ENCODE data around the gene GRM1. TPM values are rescaled to one million over a fixed set of nuclear protein-coding genes. Genes with fewer than 3 reads are reported as not detected.

The GRM1 gene
- total and polyA plus RNA-seq, 2 experiments from 2014 or later = 0.29 to 0.63 TPM

GRCh38 chr6:146014233-146014632 lies 14.6 kb upstream of the GRM1 start:
- ATAC-seq (no peak), DNase-seq (ENCODE audit: low spot score) (no peak)
- H3K4me3 ChIP-seq = no peak overlapping the region
- no peaks in the 10 kb centered on the region for H3K36me3 ChIP-seq (ENCODE audit: insufficient read depth)
- no peak for TF ChIP-seq ZNF331 (CRISPR knock-in tag; IDR thresholded peaks at IDR 0.05; ENCODE audit: low read depth)
- no peak for TF ChIP-seq ZNF462 (CRISPR knock-in tag; IDR thresholded peaks at IDR 0.05)
- TF ChIP-seq NANOG (IDR thresholded peaks at IDR 0.05; ENCODE audit: borderline replicate concordance) = no peak
- H4K20me1 ChIP-seq (replicated peaks; ENCODE audit: insufficient read depth) = no peaks in the 10 kb centered on the region
- H3K4me1 ChIP-seq (ENCODE audit: insufficient read depth) = peaks cover 5% of the 10 kb centered on the region; the same call in 1 of the 2 replicates
- Mint-ChIP-seq H3K27me3 (ENCODE audit: insufficient read depth, low read depth, poor library complexity) (peaks cover 3% of the 10 kb centered on the region), H3K9me3 (peaks cover 19% of the 10 kb centered on the region), H3K36me3 (ENCODE audit: low read depth) (peaks cover 4% of the 10 kb centered on the region; the same call in 1 of the 3 replicates), H3K4me1 (peaks cover 8% of the 10 kb centered on the region; the same call in 2 of the 3 replicates), H3K27ac (peak overlapping the region; percentile 56), H3K4me3 (no peak overlapping the region)
- no peaks in the 10 kb centered on the region for H3K27me3 ChIP-seq (ENCODE audit: insufficient read depth)
- no peaks in the 10 kb centered on the region for H3F3A ChIP-seq (replicated peaks; ENCODE audit: low read depth)
- no peaks in the 10 kb centered on the region for H3K79me2 ChIP-seq (replicated peaks; ENCODE audit: insufficient read depth)
- no peaks in the 10 kb centered on the region; the same call in 1 of the 2 replicates for H3K9me2 ChIP-seq (ENCODE audit: insufficient read depth)
- H2AFZ ChIP-seq = no peak overlapping the region
- H3K27ac ChIP-seq (ENCODE audit: low read depth) = no peak overlapping the region
- no peak overlapping the region for H3K4me2 ChIP-seq

GRCh38 chr6:146017672-146018071 lies 11.2 kb upstream of the GRM1 start:
- ATAC-seq = peak; percentile 50; the same call in 2 of the 3 replicates
- DNase-seq (ENCODE audit: low spot score) = peak; percentile 65
- Histone ChIP-seq H3K27ac (ENCODE audit: low read depth) (peak overlapping the region; percentile 46), H3K36me3 (ENCODE audit: insufficient read depth) (no peaks in the 10 kb centered on the region), H3K79me2 (replicated peaks; ENCODE audit: insufficient read depth) (no peaks in the 10 kb centered on the region), H3K9me2 (ENCODE audit: insufficient read depth) (no peaks in the 10 kb centered on the region), H3K4me3 (no peak overlapping the region), H2AFZ (no peak overlapping the region), H3K27me3 (ENCODE audit: insufficient read depth) (no peaks in the 10 kb centered on the region), H3F3A (replicated peaks; ENCODE audit: low read depth) (no peaks in the 10 kb centered on the region), H3K4me2 (peak overlapping the region; percentile 47), H4K20me1 (replicated peaks; ENCODE audit: insufficient read depth) (no peaks in the 10 kb centered on the region), H3K4me1 (ENCODE audit: insufficient read depth) (peaks cover 5% of the 10 kb centered on the region; the same call in 1 of the 2 replicates)
- Mint-ChIP-seq H3K4me3 (peak overlapping the region; percentile 9; the same call in 1 of the 3 replicates), H3K27me3 (ENCODE audit: insufficient read depth, low read depth, poor library complexity) (peaks cover 1% of the 10 kb centered on the region), H3K4me1 (peaks cover 8% of the 10 kb centered on the region; the same call in 2 of the 3 replicates), H3K9me3 (no peaks in the 10 kb centered on the region), H3K36me3 (ENCODE audit: low read depth) (no peaks in the 10 kb centered on the region), H3K27ac (peak overlapping the region; percentile 24; the same call in 1 of the 2 replicates)
- TF ChIP-seq STAT1 (IDR thresholded peaks at IDR 0.05; ENCODE audit: unreplicated experiment) (no peak), CTCF (conservative IDR thresholded peaks at IDR 0.05; ENCODE audit: low read depth in 2 of 2) (no peak), CREB1 (CRISPR knock-in tag; IDR thresholded peaks at IDR 0.05; ENCODE audit: low read depth) (no peak), EZH2 (IDR thresholded peaks at IDR 0.05; ENCODE audit: low read depth, unreplicated experiment) (no peak)
